Hematopoietic multipotent progenitor cell treated with erythropoietin and hydrocortisone succinate and interleukin-3 and kit ligand, for 4 days (in vitro differentiated cells): Measurements from ENCODE around the gene KLHL22.
"Not testable (repeated sequence)": the region's sequence is repeated elsewhere in the genome, so short reads cannot be mapped to it uniquely, and the experiment has no call there.

Source experiments
- DNase-seq: peaks from one replicate; pipeline ENCODE4 v3.0.0-alpha.2; 2015

Gene KLHL22

DNA sequence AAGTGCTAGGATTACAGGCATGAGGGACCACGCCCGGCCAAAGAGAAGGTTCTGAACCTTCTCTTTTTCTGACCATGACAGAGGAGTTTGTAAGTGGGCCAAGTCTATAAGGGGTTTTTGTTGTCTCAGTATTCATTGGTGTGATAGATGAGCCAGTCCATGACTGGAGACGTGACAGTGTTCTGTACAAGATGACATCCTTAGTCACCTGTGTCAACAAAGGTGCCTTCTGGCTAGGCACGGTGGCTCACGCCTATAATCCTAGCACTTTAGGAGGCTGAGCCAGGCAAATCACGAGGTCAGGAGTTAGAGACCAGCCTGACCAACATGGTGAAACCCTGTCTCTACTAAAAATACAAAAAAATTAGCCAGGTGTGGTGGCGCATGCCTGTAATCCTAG, 4.2 kb upstream of the KLHL22 start:
- no peak for DNase-seq

DNA sequence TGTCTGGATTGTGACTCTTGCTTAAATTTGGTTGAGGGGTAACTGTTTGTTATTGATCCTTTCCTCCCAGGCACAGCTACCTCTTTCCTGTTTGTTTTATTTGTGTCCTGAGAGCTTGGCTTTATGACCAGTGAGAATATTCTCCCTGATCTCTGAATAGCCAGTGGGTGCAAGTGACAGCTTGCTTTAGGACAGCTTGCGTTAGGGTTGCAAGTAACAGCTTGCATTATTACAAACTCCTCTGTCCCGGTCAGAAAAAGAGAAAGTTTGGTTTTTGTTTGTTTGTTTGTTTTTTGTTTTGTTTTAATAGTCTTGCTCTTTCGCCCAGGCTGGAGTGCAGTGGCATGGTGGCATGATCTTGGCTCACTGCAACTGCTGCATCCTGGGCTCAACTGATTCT, 3.3 kb upstream of the KLHL22 start:
- no peak for DNase-seq

DNA sequence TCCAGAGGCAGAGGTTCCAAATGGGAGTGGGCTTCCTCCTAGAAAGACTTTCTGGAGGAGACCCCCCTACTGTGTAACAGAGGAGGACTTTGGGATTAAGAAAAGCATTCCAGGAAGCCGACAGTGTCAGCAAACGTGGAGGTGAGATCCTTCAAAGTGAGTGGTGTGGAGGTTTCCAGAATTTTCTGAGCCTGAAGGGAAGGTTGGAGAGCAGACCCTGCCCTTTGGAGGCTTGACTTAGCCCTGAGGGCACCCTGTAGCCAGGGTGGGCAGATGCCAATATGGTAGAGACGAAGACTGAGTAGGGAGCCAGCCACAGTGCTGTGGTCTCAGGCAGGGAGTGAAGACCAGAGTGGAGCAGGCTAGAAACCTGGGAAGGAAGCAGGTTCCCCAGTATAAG, 1.8 kb upstream of the KLHL22 start:
- DNase-seq, result no peak

DNA sequence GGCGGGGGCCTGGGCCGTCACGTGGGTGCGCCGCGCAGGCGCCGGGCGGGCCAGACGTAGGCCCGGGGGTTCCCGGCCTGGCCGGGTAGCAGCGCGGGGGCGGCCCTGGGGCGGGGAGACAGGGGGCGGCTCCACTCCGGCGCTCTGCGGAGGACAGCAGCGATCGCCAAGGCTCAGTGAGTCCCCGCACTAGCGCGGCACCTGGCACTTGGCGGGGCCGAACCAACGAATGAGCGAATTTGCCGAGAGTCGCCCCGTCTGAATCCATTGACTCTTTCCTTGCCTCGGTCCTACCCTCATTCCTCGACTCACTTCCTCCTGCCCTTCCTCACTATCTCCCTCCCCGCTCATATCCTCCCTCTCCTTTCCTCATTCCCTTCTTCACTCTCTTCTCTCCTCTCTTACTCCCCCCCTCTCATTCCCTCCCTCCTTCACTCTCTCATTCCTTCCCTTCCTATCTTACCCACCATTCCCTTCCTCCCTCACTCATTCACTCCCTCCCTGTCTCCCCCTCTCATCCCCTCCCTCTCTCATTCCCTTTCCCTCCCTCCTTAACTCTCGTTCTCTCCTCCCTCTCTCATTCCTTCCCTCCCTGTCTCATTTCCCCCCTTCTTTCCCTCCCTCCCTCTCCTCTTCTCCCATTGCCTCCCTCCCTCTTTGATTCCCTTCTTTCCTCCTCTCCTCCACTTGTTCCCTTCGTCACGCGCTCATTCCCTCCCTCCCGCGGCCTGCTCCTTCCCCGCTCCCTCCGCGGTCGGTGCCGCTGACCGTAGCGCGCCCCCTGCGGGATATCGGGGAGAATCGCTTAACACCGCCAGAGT, 476 bp upstream of the KLHL22 start:
- peak; percentile 96 for DNase-seq

DNA sequence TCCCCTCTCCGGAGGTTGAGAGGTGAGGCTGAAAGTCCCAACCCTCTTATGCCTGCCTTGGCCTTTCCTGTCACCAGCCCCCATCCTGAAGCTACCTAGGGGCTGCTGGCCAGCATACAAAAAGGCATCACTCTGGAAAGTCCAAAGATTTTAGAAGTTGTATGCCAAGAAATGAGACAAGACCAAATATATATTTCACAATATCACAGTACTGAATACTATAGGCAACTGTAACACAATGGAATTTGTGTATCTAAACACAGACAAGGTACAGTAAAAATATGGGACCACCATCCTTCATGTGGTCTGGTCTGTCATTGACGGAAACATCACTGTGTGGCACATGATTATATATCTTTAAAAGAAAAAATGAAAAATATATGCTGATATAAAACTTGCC, 4.2 kb downstream of the KLHL22 start:
- no peak for DNase-seq

DNA sequence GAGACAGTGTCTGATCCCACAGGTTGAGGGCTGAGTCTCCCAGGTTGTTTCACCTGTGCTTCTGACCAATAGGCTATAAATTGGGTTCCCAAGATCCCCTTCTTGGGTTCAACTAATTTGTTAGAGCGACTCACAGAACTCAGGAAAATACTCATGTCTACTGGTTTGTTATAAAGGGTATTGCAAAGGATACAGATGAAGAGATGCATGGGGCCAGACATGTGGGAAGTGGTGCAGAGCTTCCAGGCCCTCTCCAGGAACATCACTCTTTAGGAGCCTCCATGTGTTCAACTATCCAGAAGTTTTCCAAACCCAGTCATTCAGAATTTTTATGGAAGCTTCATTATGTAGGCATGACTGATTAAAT, 4.7 kb downstream of the KLHL22 start:
- DNase-seq, result no peak

DNA sequence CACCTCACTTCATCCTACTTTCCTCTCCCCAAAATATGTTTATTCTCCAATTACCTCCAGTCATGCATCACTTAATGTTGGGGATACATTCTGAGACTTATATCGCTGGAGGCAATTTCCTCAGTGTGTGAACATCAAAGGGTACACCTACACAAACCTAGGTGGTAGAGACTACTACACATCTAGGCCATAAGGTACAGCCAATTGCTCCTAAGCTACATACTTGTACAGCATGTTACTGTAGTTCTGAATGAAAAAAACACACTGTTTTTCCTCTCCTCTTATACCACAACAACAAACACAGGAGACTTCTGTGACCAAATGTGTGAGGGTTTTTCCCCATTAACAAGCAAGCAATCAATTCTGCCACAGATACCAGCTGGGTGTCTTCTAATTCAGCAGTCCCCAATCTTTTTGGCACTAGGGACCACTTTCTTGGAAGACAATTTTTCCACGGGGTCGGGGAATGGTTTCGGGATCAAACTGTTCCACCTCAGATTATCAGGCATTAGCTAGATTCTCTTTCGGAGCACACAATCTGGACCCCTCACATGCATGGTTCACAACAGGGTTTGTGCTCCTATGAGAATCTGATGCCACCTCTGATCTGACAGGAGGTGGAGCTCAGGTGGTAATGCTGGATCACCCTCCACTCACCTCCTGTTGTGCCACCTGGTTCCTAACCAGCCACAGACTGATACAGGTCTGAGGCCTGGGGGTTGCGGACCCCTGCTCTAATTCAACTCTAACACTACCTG, 5.2 kb downstream of the KLHL22 start:
- no peak for DNase-seq

DNA sequence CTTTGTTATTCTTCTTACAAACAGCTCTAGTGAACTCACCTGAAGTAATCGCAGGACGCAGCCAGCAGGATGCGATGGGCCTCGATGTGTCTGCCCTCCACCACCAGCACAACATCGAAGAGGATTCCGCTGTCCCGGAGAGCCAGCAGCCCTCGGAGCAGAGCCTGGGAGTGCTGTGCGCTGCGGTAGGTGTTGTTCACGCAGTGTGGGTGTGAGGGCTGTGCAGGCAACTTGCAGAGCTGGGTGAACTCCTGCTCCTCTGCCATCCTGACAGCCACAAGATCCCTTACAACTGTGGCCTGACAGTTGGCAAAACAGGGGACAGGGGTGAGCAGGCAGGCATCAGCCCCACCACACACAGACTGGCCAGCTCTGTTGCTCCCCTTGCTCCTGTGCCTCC, 6.6 kb downstream of the KLHL22 start:
- no peak for DNase-seq

DNA sequence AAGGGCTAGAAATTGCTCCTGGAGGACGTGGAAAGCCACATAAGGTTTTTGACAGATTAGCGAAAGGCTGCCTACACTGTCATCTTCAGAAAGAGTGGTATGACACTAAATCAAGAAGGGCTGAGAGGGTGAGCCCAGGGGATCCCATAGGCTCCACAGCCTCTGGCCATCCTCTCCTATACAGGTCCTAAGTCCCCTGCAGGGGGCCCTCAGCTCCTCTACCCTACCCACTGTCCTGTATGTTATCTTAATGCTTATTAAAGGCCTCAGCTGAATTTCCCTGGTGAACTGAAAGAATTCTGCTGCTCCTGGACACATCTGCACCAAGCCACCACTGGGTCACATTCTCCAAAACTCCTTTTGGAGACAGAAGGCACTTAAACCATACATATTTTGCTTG, 7.9 kb downstream of the KLHL22 start:
- no peak for DNase-seq

DNA sequence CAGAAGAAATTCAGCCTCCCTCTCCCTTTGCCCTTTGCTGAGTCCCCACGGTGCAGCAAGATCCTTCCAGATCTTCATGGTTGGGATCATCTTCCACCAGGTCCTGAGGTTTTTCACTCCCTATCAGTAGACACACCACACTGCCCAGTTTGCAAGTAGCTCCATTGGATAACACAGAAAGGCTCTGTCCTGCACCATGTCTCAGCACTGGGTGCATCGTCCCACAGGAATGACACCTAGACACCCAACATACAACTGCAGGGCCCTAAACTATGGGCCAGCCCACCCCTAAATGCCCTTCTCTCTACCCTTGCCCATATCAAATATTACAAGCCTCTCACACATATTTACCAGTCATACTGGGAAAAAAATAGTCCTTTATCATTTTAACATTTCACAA, 9.4 kb downstream of the KLHL22 start:
- DNase-seq, result no peak

DNA sequence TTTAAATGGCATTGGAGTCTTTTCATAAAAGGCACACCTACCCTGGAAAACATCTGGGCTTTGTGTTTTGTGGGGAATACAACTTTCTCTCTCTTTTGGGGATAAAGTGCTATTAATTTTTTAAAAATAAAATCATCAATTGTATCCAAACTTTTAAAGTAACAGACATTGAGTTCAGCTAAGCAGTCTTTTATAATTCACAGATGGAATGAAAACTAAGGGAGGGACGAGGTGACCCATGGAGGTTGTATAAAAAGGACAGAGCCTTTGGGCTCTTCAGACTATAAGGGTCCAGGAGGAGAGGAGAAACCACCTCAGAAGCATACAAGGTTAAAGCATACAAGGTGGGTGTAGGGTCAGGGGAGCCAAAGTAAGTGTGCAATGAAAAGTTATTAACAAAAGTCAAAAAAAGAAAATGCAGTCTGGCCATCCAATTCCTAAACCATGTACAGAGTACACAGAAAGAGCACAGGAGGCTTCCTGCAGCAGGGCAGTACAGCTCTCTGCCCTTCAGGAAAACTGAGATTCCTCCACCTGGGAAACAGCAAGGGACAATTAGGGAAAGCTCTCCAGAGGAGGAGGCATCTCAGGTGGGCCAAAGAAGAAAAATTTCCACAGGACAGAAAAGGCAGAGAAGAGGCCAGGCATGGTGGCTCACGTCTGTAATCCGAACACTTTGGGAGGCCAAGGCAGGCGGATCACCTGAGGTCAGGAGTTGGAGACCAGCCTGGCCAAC, 10.5 kb downstream of the KLHL22 start:
- no peak for DNase-seq

DNA sequence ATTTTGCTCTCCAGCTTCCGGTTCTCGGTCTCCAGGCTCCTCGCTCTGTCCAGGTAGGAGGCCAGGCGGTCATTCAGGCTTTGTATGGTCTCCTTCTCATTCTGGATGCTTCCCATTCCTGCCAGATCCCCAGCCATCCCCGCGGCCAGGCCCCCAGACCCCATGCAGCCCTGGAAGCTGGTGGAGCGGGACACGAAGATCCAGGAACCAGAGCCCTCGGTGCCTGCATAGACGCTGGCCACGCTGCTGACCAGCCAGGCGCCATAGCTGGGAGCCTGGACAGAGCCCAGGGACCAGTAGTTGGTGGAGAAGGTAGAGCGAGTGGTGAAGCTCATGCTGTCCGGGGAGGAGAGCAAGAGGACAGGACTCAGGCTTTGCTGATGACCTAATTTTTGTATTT, 11.8 kb downstream of the KLHL22 start:
- no peak for DNase-seq

DNA sequence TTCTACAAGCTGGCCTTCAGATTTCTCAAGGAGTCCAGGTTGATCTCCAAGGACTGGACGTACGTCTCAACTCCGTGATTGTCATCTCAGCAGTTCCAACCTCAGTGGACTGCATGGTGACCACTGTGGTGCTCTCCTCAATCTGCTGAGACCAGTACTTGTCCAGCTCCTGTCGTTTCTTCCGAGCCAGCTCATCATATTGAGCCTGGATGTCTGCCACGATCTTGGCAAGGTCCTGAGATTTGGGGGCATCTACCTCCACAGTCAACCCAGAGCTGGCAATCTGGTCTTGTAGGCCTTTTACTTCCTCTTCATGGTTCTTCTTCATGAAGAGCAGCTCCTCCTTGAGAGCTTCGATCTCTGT, 12.5 kb downstream of the KLHL22 start:
- DNase-seq, result not testable (repeated sequence)

DNA sequence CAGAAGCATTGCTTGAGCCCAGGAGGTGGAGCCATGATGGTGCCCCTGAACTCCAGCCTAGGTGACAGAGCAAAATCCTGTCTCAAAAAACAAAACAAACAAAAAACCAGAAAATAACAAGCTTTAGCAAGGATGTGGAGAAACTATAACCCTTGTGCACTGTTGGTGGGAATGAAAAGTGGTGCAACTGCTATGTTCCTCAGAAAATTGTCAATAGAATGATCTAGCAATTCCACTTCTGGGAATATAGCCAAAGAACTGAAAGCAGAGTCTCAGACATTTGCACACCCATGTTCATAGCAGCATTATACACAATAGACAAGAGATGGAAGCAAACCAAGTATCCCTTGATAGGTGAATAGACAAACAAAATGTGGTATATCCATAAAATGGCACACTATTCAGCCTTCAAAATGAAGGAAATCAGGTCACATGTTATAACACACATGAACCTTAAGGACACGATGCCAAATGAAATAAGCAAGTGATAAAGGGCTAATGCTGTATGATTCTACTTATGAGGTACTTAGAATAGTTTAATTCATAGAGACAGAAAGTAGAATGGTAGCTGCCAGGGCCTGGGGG, 15.9 kb downstream of the KLHL22 start:
- DNase-seq, result no peak

DNA sequence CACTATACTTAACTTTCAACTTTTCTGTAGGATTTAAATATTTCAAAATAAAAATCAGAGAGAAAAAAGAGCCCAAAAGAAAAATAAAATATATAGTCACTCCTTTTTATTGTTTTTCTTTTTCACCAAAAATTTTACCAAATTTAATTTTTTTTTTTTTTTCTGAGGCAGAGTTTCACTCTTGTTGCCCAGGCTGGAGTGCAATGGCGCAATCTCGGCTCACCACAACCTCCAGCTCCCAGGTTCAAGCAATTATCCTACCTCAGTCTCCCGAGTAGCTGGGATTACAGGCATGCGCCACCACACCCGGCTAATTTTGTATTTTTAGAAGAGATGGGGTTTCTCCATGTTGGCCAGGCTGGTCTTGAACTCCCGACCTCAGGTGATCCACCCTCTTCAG, 17.5 kb downstream of the KLHL22 start:
- DNase-seq, result not testable (repeated sequence)

DNA sequence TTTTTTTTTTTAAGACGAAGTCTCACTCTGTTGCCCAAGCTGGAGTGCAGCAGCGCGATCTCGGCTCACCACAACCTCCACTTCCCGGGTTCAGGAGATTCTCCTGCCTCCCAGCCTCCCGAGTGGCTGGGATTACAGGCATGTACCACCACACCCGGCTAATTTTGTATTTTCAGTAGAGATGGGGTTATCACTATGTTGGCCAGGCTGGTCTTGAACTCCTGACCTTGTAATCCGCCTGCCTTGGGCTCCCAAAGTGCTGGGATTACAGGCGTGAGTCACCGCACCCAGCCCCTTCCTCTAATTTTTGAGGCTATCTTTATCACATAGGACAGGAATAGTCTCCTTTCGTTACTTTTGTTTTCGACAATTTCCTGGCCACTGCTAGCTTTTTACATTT, 20.0 kb downstream of the KLHL22 start:
- not testable (repeated sequence) for DNase-seq

DNA sequence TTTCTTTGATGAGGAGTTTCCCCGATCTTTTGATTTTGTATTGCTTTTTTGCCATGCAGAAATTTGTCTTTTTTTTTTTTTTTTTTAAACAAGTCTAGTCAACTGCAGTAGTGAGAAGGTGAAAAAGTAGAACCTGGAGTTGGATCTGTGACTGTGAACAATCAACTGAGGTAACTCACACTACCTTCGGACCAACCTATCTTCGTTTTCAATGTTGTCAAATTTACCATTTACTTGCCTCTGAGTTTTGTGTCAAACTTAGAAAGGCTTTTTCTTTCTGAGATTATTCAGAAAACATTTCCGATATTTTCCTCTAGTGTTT, 20.5 kb downstream of the KLHL22 start:
- DNase-seq, result no peak

DNA sequence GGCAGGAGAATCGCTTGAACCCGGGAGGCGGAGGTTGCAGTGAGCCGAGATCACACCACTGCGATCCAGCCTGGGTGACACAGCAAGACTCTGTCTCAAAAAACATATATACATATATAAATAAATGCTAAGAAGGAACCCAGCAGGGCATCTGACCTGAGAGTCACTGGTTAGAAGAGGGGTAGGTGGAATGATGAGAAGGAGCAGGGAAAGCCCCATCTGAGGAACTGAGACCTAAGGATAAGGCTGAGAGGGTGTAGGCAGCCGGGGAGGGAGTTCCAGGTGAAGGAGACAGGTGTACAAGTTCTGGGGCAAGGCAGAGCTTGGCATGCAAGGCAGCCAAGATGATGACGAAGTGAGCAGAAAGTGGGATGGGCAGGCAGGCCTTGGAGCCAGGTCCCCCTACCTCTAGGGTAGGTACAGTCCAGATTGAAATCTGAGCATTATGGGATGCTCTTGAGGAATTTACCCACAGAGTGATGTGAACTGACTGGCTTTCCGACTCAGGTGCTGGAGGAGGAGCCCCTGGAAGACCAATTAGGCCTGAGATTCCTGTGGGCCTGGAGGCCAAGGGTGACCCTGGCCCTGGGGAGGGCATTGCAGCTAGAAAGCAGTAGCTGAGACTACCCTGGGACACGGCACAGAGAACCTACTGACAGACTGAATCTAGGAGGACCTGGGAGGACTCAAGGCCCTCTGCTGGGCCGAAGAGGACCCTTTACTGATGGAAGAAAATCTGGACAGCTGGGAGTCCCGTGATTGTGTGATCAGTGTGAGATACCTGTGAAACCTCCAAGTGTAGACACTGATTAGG, 22.8 kb downstream of the KLHL22 start:
- no peak for DNase-seq

DNA sequence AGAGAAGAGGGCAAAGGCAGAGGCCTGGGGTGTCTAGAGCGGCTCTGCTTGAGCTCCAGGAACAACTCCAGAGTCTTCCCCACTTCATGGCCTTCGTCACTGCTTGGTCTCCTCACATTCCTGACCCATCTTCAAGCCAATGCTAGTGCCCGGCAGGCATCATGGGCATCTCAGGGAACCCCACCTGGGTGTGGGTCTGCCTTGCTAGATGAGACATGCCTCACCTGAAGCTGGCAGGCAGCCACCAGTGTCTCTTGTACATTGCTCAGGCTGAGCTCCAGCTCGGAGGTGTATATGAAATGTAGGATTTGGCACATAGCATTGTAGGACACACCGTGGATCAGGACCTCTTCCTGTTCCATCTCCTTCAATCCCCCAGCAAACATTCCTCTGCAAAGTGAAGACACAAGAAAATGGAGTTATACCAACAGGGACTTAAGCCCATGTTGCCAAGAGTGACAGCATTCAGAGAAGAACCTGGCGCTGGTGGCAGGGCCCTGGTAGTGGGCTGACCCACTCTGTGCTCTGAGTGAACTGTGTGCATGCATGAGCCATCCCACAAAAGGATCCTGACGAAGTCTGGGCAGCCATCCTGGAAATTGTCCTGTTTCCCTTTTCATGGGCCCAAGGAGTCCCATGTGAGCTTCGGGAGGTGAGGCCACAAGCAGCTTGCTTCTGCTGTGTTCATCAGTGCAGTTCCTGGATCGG, 24.3 kb downstream of the KLHL22 start:
- no peak for DNase-seq

DNA sequence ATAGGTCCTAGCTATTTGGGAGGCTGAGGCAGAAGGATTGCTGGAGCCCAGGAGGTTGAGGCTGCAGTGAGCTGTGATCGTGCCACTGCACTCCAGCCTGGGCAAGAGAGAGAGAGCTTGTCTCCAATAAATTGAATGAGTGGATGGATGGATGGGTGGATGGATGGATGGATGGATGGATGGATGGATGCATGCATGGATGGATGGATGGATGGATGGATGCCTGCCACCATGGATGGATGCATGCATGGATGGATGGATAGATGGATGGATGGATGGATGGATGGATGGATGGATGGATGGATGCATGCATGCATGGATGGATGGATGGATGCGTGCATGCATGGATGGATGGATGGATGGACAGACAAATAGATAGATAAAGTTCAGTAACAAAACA, 25.1 kb downstream of the KLHL22 start:
- not testable (repeated sequence) for DNase-seq

DNA sequence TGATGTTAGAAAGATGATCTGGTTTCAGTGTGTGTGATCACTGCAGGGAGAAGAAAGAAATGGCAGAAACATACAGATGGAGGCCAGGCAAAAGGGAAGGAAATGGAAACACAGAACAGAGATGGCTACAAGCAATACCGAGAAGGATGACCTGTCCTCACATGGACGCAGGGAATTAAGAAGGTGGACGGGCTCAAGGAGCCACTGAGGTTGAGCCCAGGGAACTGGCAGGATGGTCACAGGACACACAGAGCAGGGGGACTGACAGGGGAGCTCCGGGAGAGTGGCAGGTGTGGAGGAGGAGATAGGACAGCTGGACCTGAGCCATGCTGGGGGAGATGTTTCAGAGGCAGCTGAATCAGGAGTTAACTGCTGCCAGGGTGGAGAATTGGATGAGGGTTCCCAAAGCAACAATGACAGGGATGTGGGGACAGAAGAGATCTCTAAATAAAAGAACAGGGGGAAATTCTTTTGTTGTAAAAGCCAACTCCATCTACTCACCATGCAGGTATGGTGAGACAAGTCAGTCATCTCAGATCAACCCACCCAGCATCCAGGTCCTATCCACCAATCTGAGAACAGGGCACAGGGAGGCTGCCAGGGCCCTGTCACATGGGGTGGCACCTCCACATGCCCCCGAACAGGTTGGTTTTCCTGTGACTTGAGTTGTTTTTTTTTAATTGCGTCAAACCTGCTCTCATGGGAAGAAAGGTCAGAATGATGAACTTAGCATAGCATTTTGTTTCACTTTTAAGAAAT, 26.3 kb downstream of the KLHL22 start:
- no peak for DNase-seq
